Measurements from ENCODE around the gene SIN3A.
"Not testable (repeated sequence)": the region's sequence is repeated elsewhere in the genome, so short reads cannot be mapped to it uniquely, and the experiment has no call there.

SIN3A gene

GRCh38 chr15:75451674-75452363, at the start of gene SIN3A:
Gene SIN3A (minus strand): TSS chr15:75451690. CDS start chr15:75430375, 21,315 bp downstream.
- peak; percentile 100 for DNase-seq

- no peak for DNase-seq
These were observed 42.2 kb upstream of the SIN3A start for GRCh38 chr15:75493732-75494131.

GRCh38 chr15:75483961-75484360, 32.5 kb upstream of the SIN3A start:
- no peak for DNase-seq

- DNase-seq = not testable (repeated sequence)
These were observed 32.1 kb upstream of the SIN3A start for GRCh38 chr15:75483556-75483955.

DNA sequence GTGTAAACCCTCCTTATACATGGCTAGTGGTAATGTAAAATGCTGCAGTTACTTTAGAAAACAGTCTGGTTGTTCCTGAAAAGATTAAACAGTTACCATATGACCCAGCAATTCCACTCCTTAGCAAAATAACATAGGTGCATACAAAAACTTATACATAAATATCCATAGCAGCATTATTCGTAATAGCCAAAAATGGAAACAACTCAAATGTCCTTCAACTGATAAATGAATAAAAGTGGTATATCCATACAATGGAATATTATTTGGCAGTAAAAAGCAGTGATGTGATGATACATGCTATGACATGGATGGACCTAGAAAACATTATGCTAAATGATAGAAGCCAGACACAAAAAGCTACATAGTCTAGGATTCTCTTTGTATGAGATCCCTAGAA, 31.6 kb upstream of the SIN3A start:
- no peak for DNase-seq

GRCh38 chr15:75480463-75480862, 29.0 kb upstream of the SIN3A start:
- not testable (repeated sequence) for DNase-seq

- DNase-seq = no peak
These were observed 28.2 kb upstream of the SIN3A start for GRCh38 chr15:75479670-75480069.

GRCh38 chr15:75477094-75477493, 25.6 kb upstream of the SIN3A start:
- not testable (repeated sequence) for DNase-seq

DNA sequence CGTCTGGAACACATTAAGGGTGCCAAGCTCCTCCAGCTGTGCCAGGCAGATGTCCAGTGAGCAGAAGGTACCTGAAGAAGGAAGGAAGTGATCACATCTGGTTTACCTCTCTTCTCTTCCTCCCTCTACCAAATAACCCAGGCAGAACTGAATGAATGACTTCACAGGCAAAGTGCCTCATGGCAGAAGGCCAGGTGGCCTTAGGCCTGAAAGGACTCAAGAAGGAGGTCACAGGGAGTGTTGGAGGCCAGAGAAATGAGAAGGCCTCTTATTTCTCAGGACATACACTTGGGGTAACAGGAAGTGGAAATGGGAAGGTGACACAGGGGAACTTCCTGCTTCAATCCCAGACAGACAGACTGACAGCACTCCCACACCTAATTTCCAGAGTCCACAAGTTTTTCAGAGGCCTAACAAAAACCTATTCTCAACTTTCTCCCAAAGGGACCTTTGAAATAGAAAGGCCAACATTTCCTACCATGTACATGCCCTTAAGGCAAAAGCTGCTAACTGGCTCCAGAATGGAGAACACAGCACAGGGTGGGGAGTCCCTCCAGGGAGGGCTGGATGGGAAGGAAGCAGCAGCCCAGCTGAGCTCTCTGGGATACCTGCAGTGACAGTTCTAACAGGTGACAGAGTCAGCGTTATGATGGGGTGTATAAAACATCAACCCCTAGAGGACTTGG, 17.6 kb upstream of the SIN3A start:
- DNase-seq = no peak

DNA sequence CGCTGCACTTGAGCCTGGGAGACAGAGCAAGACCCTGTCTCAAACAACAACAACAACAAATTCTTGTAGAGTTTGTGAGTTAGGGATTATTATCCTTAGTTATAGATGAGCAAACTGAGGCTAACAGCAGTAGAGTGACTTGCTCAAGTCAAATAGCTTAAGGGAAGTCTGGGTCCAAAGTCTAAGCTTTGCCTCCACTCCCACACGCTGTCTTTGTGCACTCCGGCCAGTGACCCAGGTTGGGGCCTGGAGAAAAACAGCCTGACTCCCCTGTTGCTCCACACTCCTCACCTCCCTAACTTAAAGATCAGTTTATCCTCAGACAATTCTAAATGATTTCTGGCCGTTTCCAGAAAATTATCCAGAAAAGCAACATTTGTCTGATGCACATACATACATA, 9.2 kb upstream of the SIN3A start:
- DNase-seq = no peak

DNA sequence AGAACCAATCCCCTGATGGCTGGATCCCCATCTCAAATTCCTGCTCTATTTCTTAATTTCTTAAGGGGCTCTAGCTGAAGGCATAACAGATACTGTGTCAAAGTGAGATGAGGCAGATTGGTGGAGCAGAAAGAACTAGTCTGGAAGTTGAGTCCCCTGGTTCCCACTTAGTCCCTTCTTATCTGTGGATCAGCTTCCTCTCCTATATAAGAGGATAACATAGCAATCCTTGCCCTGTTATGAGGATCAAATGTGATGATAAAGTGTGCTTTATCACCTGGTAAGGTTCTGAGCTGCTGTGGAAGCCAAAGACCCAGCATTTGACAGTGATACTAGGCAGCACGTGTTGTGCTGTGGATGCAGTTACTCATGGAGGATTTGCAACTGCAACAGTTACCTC, 8.1 kb upstream of the SIN3A start:
- DNase-seq = no peak

GRCh38 chr15:75456710-75457109, 5.2 kb upstream of the SIN3A start:
- no peak for DNase-seq

- peak; percentile 59 for DNase-seq
These were observed 4.6 kb upstream of the SIN3A start for GRCh38 chr15:75455982-75456531.

GRCh38 chr15:75455424-75455981, 4.0 kb upstream of the SIN3A start:
- peak; percentile 88 for DNase-seq

- peak; percentile 87 for DNase-seq
These were observed 3.2 kb upstream of the SIN3A start for GRCh38 chr15:75454471-75455378.

DNA sequence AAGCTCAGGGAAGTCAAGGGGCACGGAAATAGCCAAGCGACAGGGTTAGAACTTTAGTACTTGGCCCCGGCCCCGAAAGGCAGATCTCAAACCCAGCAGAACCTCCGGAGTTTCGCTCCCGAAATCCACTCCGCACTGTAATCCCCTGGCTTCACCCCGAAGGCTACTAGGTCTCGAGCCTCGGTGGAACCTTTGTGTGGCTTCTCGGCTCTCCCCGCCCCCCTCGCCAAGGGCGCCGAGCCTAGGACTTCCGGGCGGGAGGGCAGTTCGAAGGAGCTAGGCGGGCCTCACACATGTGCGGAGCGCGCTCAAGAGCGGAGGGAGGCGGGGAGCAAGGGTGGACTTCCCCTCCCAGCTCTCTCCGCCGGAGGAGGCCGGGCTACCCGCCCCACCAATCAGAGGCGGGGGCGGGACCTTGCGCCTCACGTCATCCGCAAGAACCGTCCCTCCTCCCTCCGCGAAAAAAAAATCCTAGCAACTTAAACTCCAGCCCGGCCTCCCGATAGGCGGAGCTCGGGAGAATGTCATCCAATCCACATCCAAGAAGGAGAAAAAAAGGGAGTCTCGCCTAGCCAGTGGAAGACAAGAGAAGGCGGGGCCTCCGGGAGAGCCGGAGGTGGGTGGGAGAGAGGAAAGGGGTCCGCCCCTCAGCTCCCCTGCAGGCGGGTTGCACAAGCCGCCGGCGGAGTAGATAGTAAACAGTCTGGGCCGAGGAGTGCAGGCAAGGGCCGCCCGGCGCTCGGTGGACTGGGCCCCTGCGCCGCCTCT, 2.4 kb upstream of the SIN3A start:
- peak; percentile 99 for DNase-seq

DNA sequence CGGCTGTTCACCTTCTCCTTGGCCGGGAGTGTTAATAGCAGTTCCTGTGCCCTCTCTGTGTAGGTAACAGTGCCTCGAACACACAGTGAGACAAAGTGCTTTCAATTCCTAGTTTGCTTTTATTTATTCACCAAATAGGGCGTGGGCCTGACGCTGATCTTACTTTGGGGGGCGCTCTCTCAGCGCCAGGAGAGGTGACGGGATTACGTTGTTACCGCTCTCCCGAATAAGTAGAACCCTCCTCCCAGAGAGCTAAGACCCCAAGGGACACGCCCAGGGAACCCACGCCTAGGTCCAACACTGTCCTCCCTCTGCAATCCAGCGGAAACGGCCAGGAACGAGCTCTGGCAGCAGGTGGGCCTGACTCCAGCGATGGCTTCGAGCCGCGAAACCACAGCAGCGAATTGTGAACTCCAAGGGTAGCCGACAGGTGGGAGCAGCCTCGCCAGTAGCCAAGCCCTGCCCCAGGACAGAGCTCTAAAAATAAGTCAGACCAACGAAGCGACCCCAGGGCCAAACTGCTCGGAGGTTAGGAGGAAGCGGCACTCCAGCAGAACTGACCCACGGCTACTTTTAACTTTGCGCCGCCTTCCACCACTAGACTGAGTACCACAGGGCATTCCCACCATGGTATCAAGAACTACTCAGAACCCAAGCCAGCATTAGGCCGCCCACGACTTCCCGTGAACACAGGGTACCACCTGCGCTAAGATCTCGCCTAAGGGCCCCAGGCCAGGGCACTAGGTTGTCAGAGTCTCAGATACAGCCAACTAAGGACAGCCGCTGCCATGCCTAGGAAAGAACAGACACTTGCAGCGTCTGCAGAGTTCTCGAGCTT, 1.6 kb upstream of the SIN3A start:
- DNase-seq = peak; percentile 40

GRCh38 chr15:75452364-75452864, 924 bp upstream of the SIN3A start:
- peak; percentile 84 for DNase-seq

- DNase-seq = no peak
These were observed 252 bp downstream of the SIN3A start for GRCh38 chr15:75451202-75451673.

GRCh38 chr15:75450307-75451201, 936 bp downstream of the SIN3A start:
- peak; percentile 97 for DNase-seq

Measured in CD4-positive, alpha-beta T cell treated with Interleukin-12 subunit alpha and Interleukin-12 subunit beta, for 1 hour (primary cell).